ENCODE measurements around the gene EPB41L1.

EPB41L1 gene

GRCh38 chr20:36261389-36262105 lies 107.0 kb downstream of the EPB41L1 start:
- DNase-seq (ENCODE audit: low read depth in 2 of 2) = no peak

DNA sequence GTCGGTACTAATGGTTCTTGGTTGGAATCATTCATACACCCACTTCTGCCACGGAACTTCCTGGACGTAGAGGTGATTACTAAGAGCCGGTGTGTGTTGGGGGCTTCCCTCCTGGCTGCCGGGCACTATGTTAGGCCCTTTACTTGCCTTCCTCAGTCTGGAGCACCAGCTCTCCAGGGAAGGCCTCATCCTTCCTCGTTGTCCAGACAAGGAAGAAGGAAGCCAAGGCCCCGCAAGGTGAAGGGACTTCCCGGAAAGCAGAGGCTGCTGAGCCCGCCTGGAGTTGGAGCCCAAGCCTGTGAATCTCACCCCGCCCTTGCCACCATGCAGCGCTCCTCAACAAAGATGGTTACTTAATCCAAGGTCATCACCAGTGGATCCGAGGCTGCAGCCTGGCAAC lies 107.9 kb downstream of the EPB41L1 start:
- DNase-seq (ENCODE audit: low read depth in 2 of 2) = no peak

DNA sequence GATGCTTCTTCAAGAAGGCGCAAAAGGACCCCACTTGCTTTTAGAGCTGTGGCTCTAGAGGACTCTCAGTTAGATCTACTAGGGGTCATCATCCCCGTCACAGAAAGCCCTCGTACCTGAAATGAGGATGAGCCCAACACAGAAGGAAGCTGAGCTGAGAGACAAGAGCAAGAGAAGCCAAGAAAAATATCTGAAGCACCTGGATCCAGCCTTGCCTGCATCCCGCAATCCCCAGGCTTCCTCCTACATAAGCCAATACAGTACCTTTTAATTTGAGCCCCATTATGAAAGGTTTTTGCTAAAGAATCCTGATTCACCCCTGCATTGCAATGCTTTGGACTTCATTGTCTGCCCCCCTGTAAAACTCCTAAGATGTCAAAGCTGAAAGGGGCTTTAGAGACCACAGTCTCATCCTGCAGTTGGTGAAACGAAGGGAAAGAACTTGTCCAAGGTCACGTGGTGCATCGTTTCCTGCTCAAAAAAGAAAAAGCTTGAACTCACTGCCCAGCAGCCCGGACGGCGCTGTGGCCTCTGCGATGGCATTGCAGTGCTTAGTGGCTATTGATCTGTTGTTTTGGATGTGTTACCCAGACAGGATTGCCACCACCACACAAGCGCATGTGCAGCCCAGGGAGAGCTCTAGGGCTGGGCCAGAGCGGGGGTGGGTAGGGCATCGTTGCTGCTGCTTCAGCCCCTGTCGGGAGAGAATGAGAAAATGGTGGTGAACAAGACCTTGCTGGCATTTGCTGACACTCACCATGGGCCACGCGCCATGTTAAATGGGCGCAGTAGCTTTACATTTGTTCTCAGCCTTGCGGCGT lies 110.1 kb downstream of the EPB41L1 start:
- DNase-seq (ENCODE audit: low read depth in 2 of 2) = no peak

DNA sequence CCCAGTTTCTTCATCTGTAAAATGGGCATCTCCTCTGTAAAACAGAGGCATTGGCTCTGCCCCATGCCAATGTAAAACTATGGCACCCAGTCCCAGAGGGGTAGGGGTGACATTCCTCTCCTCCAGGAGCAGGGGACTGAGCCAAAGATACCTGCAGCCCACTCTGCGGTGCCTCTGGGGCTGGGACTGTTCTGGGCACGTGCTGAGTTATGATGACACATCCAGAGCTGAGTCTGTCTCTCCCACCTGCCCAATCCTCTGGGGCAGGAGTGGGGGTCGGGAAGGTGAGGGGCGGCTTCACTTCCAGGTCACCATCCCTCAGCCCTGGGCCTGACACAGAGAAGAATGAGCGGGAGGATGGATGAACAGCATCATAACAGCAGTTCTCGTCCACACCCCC lies 111.6 kb downstream of the EPB41L1 start:
- DNase-seq (ENCODE audit: low read depth in 2 of 2) = no peak

- DNase-seq (ENCODE audit: low read depth in 2 of 2) = no peak
Observed at GRCh38 chr20:36267605-36268381, 113.3 kb downstream of the EPB41L1 start.

GRCh38 chr20:36268440-36269342 lies 114.2 kb downstream of the EPB41L1 start:
- no peak for DNase-seq (ENCODE audit: low read depth in 2 of 2)

GRCh38 chr20:36269507-36269906 lies 115.0 kb downstream of the EPB41L1 start:
- DNase-seq (ENCODE audit: low read depth in 2 of 2) = no peak

- DNase-seq (ENCODE audit: low read depth in 2 of 2) = no peak
Observed at GRCh38 chr20:36270744-36271638, 116.5 kb downstream of the EPB41L1 start.

- no peak for DNase-seq (ENCODE audit: low read depth in 2 of 2)
Observed at GRCh38 chr20:36271639-36272546, 117.4 kb downstream of the EPB41L1 start.

- no peak for DNase-seq (ENCODE audit: low read depth in 2 of 2)
Observed at GRCh38 chr20:36272547-36273220, 118.1 kb downstream of the EPB41L1 start.

GRCh38 chr20:36273414-36274180 lies 119.1 kb downstream of the EPB41L1 start:
- no peak for DNase-seq (ENCODE audit: low read depth in 2 of 2)

GRCh38 chr20:36274181-36274841 lies 119.8 kb downstream of the EPB41L1 start:
- no peak for DNase-seq (ENCODE audit: low read depth in 2 of 2)

GRCh38 chr20:36275011-36275410 lies 120.5 kb downstream of the EPB41L1 start:
- no peak for DNase-seq (ENCODE audit: low read depth in 2 of 2)

GRCh38 chr20:36275441-36276189 lies 121.1 kb downstream of the EPB41L1 start:
- DNase-seq (ENCODE audit: low read depth in 2 of 2) = no peak

- no peak for DNase-seq (ENCODE audit: low read depth in 2 of 2)
Observed at GRCh38 chr20:36277546-36277945, 123.0 kb downstream of the EPB41L1 start.

DNA sequence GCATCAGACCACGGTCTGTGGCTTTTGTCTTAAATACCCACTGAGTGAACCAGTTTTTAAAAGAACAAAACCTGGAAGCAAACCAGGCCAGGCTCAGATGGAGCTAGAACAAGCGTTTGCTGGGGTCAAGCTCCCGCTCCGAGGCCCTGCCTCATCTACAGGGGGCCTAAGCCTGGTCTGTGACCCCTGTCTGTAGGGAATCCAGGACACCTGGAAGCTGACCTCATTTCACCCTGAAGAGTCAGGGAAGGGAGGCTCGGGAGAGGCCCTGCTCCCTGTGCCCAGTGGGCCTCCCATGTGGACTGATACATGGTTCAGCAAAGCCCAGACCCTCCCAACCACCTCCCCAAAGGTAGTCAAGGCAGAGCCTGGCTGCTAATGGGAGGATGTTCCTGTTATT lies 124.8 kb downstream of the EPB41L1 start:
- DNase-seq (ENCODE audit: low read depth in 2 of 2) = no peak

DNA sequence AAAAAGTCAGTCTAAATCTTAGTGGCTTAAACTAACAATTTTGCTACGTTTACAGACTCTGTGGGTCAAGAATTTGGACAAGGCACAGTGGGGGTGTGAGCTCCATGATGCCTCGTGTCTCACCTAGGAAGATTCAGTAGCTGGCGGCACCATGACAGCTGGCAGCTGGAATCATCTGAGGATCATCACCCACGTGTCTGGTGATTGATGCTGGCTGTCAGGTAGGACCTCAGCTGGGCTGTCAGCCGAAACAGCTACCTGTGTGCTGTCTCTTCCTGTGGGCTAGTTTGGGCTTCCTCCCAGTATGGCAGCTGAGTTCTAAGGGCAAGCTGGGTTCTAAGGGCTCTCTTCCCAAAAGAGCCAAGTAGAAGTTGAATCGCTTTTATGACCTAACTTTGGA lies 125.2 kb downstream of the EPB41L1 start:
- DNase-seq (ENCODE audit: low read depth in 2 of 2) = no peak

All from stimulated activated CD8-positive, alpha-beta memory T cell treated with anti-CD3 and anti-CD28 coated beads, Interleukin-15, amount 100 ng/mL, for 48 hours (primary cell).